OCI-LY1 (cell line): ENCODE data around the gene ZBTB22.

ENCODE experiments used
- EZH2 ChIP-seq: fragments of 200-600 bp; sonication (generic), shearing (Covaris generic); IDR thresholded peaks from 2 replicates; pipeline ENCODE4 v1.8.0; 2017; ENCODE audit warnings: borderline replicate concordance, mixed run types, mild to moderate bottlenecking, antibody characterized with exemption, low read length, moderate library complexity, mixed read lengths
- TF ChIP-seq, protein P1 (sequence below): fragments of 200-600 bp; sonication (generic), shearing (Covaris generic); IDR thresholded peaks from 2 replicates; pipeline ENCODE4 v1.5.1; 2017; ENCODE audit warnings: mild to moderate bottlenecking, antibody characterized with exemption, low read length, moderate library complexity, mixed read lengths

DNA sequence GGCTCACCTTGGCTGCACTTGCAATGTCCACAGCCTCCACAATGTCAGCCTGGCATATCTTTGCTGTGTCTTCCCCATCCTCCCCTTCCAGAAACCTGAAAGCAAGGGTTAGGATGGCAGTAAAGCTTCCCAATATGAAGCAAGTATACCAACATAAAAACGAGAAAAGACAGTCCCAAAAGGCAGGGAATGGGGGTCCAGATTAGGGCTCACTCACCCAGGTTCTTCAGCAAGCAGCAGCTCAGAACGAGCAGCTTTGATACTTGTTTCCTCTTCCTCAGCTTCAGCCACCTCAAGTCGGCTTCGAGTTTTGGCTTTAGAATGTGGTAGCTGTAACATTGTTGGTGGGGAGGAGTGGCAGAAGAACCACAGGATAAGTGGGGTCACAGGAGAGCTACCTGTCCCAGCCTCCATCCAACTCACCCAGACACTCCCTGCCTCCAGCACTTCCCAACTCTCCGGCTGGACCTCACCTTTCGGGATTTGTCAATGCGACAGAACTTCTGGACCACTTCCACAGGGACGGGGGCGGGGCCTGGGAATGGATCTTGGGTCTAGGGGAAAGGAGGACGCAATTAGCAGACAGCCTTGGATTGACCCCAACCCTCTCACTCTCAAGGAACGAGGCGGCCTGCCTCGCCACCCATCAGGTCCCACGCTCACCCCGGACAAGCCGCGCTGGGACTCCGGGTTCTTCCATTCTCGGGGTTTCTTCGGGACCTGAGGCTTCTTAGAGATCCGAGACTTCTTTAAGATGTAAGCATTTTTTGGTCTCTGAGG is 29.2 kb downstream of the ZBTB22 start:
- TF ChIP-seq, protein P1, sequence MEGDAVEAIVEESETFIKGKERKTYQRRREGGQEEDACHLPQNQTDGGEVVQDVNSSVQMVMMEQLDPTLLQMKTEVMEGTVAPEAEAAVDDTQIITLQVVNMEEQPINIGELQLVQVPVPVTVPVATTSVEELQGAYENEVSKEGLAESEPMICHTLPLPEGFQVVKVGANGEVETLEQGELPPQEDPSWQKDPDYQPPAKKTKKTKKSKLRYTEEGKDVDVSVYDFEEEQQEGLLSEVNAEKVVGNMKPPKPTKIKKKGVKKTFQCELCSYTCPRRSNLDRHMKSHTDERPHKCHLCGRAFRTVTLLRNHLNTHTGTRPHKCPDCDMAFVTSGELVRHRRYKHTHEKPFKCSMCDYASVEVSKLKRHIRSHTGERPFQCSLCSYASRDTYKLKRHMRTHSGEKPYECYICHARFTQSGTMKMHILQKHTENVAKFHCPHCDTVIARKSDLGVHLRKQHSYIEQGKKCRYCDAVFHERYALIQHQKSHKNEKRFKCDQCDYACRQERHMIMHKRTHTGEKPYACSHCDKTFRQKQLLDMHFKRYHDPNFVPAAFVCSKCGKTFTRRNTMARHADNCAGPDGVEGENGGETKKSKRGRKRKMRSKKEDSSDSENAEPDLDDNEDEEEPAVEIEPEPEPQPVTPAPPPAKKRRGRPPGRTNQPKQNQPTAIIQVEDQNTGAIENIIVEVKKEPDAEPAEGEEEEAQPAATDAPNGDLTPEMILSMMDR, result no peak
- TF ChIP-seq EZH2, result no peak
